HG03108 (cell line): Measurements from ENCODE around the gene PNKD.
"Not testable (repeated sequence)": the region's sequence is repeated elsewhere in the genome, so short reads cannot be mapped to it uniquely, and the experiment has no call there.

ENCODE experiments used
- ATAC-seq: cut with Tn5 transposase; IDR thresholded peaks from one replicate; pipeline ENCODE4 v1.9.1; 2021; ENCODE audit warnings: moderate library complexity; ENCODE audit not compliant: unreplicated experiment

The PNKD gene

DNA sequence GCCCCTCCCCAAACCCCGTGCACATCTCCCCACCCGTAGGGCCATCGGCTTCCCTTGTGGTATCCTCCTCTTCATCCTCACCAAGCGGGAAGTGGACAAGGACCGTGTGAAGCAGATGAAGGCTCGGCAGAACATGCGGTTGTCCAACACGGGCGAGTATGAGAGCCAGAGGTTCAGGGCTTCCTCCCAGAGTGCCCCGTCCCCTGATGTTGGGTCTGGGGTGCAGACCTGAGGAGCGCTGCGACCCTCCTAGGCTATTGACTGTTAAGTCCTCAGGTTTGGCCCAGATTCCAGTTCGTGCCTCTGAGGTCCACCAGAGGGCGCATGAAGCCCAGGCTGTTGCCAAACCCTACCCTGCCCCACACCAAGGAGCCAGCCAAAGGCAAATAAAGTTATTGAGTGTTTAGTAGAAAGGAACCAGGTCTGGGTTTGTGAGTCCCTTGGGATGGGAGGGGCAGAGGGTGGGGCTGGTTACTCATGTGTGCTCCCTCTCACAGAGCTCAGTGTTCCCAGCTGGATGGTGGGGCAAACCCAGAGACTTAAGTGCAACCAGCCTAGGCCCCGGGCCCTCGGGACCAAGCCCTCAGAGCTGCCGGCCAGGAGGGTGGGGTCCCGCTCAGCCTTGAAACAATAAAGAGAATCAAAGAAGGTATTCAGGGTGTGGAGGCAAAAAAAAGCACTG is 2.4 kb downstream of the PNKD start:
- peak; percentile 20 for ATAC-seq

DNA sequence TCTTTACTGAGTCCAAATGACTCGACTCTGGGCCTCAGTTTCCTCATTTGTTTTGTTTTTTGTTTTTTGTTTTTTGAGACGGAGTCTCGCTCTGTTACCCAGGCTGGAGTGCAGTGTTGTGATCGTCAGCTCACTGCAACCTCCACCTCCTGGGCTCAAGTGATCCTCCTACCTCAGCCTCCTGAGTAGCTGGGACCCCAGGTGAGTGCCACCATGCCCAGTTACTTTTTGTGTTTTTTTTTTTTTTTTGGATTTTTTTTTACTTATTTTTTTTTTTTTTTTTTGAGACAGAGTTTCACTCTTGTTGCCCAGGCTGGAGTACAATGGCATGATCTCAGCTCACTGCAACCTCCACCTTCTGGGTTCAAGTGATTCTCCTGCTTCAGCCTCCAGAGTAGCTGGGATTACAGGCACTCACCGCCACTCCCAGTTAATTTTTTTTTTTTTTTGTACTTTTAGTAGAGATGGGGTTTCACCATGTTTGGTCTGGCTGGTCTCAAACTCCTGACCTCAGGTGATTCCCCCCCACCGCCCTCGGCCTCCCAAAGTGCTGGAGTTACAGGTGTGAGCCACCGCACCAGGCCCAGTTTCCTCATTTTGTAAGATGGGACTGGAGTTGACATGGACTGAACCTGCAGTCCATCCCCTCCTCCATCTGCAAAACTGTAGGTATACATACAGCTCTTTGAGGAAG is 3.0 kb downstream of the PNKD start:
- ATAC-seq: not testable (repeated sequence)

DNA sequence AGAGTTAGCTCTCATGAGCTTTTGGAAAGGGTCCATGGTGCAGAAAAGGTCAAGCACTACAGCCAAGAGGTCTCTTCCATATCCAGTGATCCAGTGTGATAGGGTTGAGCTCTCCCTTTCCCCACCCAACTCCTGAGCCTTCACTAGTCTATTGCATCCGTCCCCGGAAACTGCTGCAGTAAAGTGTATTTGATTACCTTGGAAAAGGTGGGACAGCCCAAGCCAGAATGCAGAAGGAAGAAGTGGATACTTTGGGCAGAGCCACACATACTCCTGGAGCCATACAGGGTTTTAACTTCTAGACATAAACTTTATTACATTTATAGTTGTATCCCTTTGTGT is 3.6 kb downstream of the PNKD start:
- no peak for ATAC-seq

DNA sequence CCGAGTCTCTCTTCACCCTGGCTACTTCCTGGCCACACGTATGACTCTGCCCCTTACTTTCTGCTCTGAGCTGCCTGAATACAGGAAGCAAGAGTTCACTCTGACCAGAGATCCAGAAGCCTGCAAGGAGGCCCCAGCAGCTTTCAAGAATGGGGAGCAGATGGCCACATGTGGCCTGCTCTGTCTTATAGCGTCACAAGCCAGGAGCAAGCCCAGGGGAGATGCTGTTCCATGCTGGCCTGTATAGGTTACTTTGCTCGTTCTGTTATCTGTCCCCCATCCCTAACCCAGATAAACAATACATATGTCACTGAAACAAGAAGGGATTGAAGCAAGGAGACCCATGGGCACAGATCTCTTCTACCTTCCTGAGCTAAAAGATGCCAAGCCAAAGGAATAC is 4.3 kb downstream of the PNKD start:
- ATAC-seq: no peak

DNA sequence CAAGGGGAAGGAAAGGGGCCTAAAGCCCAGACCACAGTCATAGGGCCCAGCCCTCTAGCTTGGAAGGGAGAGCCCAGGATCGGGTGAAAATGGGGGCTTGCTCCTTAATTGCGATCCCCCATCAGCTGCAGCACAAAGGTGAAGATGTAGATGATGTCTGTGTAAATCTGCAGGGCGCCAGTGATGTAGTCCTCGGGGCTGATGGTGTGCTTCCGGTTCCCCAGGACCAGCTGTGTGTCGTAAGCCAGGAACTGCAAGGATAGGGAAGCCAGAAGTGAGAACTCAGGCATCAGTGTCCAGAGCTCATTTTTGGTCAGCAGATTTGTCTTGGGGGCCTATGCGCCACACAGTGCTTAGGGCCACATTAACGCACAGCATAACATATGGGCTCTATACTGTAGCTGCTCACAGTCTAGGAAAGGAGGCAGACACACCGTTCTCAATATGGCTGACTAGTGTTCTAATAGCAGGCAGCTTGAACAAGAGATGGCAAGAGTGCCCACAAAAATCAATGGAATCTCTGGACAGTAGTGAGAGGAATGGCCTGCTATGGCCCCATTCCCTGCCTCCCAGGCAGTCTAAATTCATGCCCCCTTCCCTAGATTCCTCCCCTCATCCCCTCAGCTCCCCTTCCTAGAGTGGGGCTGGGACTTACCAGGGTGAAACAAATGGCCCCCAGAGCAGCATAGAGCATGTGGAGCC is 5.2 kb downstream of the PNKD start:
- ATAC-seq: no peak

DNA sequence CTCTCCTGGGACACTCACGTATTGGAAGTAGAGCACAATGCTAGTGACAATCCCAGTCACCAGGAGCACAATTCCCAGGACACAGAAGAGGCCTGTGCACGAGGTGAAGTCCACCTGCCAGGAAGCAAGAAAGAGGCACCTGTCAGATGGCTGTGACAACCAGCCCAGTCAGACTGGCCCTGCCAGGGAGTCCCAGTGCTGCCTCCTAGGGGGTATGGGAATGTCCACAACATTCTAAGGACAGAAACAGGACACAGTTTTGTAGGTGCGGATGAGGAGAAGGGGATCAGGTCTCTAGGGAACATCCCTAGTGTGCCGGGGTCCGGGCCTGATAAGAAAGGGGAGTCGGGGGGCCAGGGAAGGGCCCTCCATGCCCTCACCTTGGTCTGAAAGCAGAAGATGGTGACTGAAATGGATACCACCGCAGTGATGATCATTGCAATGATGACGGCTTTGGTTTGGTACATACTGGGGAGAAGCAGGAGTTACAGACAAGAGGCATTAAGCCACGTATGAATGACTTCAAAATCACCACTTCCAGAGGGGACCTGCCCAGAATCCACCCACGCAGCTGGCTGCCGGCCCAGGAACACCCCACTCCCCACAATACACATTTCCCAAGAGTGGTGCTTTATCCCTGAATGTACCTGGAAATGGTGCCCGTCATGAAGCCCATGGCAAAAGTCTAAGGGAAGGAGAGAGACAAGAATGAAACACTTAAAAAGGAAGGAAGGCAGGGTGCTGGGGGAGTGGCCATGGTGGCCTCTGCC is 6.9 kb downstream of the PNKD start:
- ATAC-seq: no peak

DNA sequence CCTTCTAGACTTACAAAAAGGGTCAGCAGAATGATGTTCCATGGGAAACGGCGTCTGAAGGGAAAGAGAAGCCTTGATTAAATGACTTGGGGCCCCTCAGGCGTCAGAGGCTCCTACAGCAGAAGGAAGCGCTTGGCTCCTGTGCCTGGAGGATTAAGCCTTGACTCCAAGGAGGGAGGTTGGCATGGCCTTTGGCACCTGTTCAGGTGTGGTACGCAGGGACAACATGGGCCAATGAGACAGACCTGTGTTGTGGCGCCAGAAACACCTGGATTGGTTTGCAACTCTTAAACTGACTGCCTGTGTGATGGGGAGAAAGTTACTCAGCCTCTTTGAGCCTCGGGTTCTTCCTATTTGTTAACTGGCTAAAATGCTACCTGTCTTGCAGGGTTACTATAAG is 7.6 kb downstream of the PNKD start:
- ATAC-seq: no peak

DNA sequence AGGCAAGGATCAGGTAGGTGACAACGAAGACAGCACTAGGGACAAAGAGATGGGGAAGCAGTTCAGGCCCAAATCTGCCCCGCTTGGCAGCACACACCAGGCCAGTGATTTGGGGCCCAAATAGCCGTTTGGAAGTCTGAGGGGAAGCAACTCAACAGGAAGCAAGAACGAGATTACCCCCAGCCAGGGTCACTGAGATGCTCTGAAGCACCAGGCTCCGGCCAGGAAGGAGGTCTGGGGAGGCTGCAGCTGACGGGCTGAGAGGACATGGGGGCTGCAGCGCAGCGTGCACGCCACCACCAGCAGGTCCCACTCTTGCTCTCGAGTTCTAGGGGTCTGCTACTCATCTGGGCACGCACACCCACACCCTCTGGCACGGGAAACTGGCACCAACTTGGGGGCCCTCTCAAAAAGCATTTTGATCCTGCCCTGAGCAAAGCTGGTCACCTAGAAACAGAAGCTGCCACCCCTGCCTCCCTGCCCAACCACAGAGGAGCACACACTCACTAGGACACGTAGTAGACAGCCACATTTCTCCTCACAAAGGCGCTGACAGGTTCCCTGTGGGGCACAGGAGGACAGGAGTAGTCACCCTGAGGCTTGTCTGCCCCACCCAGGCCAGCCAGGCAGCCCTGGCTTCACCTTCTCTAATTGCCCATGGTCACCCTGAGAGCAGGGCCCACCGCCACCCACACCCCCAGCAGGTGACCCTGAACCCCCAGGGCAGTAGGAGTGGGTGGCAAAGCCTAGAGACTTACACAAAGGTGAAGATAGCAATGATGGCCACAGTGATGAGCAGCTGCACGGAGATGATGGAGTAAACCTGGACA is 8.4 kb downstream of the PNKD start:
- no peak for ATAC-seq

DNA sequence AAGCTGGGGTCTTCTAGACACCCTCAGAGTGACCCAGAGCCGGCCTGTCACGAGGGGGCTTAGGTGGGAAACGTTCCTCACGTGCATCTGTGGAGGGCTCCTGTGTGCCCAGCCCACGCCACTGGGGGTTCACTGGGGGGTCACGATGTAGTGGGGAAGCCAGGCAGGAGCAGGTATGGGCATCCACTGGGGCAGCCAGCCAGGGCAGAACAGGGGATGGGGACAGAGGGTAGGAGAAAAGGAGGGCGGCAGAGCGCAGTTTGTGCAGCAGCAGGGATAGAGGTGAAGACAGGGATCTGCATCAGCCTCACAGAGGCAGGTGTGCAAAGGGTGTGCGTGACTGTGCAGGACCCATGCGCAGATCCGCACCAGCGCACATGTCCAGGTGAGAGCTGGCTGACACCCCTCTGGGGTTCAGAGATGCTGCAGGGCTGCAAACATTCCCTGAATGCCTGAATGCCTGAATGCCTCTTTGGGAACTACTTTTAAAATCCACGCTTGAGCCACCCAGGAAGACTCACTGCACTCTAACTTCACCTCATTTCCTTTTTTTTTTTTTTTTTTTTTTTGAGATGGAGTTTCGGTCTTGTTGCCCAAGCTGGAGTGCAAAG is 10.0 kb downstream of the PNKD start:
- no peak for ATAC-seq

DNA sequence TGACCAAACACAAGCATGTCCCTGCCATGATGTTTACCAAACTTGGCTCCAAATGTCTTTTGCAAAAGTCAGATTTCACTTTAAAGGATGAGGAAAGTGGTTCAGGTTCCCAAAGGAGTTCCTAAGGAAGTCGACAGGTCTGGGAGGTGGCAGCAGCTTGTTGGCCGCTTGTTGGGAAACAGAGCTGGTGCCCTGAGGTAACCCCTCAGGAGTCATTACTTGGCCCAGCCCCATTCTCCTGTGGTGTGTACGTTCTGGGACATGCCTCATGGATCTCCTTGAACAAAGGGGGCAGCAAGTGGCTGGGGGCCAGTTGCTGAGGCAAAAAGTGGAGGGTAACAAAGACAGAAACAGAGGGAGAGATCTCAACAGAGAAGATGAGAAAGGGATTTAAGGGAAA is 11.1 kb downstream of the PNKD start:
- ATAC-seq: no peak

DNA sequence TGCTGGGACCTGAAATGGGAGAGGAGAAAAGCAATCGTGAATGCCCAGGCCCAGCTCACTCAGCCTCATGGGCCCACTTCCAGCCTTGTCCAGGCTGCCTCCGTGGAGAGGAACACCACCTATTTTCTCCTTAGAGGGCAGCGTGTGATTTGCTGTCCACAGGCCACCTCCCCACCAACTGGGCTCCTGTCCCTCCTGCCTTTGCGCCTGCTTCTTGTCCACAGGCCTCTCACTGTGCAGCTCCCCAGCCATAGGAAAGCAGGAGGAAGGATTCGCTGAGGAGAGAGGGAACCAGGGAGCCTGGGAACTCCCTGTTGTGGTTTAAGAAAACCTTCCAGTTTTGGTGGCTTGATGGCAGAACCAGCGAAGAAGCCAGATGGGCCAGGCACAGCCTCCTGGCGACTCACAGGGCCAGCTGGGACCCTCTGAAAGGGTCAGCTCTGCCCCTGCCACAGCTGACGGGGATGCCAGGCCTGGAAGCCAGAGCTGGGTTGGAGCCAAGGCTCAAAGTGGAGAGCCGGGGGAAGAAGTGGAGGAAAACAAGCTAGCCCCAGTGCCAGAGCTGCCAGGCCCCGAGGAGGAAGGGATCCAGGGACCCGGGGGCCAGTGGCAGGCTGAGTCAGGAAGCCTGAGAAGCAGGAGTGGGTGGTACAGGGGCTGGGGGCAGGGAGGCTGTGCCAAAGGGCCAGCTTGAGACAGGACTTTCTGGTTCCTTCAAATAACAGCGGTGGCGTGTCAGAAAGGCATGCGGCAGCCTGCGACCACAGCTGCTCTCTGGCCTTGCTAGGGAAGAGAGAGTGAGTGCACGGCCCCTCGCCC is 12.1 kb downstream of the PNKD start:
- ATAC-seq: no peak

DNA sequence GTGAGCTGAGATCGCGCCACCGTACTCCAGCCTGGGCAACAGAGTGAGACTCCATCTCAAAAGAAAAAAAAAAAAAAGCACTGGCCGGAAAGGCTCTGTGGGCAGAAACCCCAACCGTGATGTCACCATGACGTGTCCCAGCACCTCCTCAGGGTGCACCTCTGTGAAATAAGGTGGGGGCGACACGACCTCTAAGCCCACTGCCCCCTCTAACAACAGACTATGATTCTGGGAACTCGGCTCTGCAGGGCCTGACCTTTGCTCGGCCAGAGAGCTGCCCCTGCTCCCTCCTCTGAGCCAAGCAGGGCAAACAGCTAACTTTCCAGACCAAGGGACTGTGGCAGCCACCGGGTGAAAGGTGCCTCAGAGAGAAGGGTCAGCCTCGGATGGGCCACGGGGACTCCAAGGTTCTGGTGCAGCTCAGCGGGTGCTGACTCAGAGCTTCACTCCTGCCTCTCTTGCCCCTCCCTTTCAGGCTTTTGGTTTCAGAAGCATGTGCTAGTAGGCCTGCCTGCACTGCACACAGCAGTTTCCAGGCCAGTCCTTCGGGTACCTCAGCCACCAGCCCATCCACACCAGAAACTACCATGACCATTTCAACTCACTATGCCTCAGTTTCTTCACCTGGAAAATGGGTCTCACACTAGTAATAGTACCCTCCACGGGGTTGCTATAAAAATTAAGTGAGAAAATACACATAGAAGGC is 13.9 kb downstream of the PNKD start:
- peak; percentile 45 for ATAC-seq

DNA sequence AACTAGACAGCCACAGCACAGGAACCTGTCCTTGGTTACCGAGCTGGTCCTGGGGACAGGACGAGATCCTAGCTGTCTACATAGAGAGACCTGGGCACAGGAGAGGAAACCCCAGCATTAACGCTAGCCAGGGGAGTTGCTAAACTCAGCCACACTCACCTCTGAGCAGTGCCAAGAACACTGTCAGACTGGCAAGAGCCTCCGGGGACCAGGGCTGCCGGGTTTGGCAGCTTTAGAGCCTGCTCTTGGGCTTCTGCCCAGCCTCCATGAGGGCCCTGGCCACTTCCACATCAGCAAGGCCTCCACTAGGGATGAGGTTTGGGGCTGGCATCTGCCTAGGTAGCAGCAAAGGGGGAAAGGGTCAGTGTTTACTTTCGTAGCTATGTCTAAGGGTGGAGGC is 15.3 kb downstream of the PNKD start:
- no peak for ATAC-seq

DNA sequence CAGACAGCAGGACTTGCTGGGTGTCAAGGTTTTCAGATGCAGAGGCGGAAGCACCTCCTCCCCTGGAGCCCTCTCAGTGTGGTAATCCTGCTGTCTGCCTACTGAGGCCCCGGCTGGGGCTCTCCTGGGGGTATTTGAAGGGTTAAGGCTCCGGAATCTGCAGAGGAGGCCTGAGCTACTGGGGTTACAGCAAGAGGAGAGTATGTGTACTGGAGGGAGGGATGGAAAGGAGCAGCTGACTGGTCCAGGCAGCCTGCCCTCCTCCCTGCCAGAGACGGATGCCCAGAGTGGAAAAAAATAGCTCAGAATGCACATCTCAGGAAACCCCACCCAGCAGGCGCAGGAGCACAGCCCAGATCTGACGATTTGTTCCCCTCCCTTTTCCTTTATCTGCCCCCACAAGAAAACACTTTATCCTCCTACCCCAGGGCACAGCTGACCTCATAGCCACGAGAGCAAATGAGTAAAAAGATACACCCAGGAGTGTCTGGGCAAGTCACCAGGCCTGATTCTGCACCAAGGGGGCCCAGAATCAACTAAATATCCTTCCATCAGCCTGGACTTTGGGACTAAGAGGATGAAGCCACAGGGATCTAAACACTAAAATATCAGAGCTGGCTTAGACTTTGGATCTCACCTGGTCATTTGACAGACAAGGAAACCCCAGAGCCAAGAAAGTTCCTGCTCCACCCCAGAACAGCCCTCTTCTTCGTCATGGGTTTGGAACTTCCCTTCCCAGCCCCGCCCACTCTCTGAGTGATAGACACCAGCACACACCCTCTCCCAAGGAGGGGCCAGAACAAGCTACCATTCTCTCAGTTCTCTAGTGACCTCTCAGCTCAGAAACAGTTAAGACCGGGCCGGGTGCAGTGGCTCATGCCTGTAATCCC is 16.5 kb downstream of the PNKD start:
- ATAC-seq: peak; percentile 59

DNA sequence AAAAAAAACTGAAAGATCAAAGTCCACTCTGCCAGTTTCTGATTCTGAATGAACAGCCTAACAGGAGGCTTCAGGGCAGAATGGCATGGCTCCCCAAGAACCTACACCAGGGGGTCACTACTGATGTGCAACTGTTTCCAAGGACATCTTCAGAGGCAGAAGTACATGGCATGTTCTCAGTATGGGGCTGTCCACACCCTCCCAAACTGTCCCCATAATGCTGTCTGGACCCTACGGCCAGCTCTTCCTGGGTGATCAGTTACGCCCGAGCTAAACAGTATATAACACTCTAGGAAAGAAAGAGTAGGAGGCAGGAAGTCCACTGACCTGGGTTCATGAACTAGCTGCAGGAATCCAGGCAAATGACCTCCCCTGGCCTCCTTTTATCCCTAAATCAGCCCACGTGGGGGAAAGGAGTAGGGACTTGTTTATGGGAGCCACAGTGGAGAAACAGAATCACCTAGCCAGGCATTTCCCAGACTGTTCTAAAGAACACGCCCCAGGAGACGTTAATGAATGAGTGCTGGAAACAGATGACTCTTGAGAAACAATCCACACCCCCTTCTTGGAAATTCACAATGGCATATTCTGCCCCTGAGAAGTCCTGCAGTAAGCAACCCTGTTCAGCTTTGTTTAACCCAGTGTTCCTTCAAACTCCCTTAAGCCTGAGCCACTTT is 19.5 kb downstream of the PNKD start:
- no peak for ATAC-seq

DNA sequence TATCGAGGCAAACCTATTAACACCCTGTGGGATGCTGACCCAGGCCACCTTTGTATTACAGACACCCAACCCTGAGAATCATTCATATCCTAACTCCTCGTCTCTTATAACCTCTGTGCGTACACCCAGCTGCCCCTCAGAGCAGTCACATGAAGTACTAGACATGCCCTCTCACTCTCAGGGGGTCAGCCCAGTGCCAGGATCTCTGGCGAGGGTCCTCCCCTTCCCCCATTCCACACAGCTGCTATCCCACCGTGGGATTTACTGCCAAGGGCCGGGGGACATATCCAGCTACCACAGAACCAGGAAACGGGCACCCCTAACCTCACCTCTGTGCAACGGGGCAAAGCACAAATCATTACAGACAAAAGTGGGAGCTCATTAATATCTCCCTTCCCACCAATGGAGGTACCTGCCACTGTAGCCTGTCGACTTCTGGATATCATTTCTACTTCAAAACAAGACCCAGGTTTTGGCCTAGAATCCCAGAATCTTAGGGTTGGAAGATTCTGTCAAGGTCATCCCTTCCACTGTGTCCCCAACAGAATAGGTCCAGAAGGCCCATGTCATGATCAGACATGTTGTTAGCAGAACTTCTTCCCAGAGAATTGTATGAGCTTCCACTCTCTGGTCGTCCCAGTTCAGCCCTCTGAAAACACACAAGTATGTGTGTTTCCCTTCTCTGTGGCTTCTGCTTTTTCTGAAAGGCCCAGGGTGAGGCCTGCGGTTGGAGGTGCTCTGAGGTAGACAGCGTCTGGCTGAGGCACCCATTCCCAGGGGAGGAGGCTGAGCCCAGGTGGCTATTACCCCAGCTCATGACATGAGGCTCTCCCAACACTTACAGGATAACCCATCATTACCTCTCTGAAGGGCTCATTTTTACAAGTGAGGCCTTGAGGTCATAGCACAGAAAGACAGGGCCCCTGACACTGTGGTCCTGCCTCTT is 20.3 kb downstream of the PNKD start:
- peak; percentile 54 for ATAC-seq
